Stomach (tissue), 4 donors: ENCODE results near the gene NFIX.
A peak's percentile ranks its signal among the peaks of the same experiment; 100 is the strongest.

ENCODE experiments used
- CTCF ChIP-seq, 7 experiments: fragments of 450-650 bp in 4 of 7; fragments of 200-600 bp in 3 of 7; sonication (generic) in 3 of 7; IDR thresholded peaks; one replicate each; pipeline ENCODE4 v1.5.1; 2016 to 2019; ENCODE audit warnings: antibody characterized with exemption in 7 of 7, control low read depth in 2 of 7, mild to moderate bottlenecking in 1 of 7
- EP300 ChIP-seq: sonication (generic); formaldehyde crosslinking; IDR thresholded peaks from one replicate; pipeline ENCODE4 v1.6.1; 2017; ENCODE audit warnings: antibody characterized with exemption
- POLR2A ChIP-seq, 4 donors: fragments of 450-650 bp; IDR thresholded peaks; one replicate each; pipeline ENCODE4 v1.6.1; 2016; ENCODE audit warnings: antibody characterized with exemption in 4 of 4, control low read depth in 2 of 4, mild to moderate bottlenecking in 1 of 4, moderate library complexity in 1 of 4
- POLR2AphosphoS5 ChIP-seq, 3 donors: sonication (generic); formaldehyde crosslinking; IDR thresholded peaks; one replicate each; pipeline ENCODE4 v1.6.1; 2016; ENCODE audit warnings: antibody characterized with exemption in 3 of 3

GRCh38 chr19:13037161-13037560, 41.9 kb downstream of the NFIX start:
- TF ChIP-seq CTCF (IDR thresholded peaks at IDR 0.05) (no peak), EP300 (no peak), POLR2A (IDR thresholded peaks at IDR 0.05) (no peak), POLR2AphosphoS5 (IDR thresholded peaks at IDR 0.05) (peak in 2 of 3 donors; percentile 4 to 23)
